GM23338 (cell line): ENCODE data around the gene LRP1B. TPM values are rescaled to one million over a fixed set of nuclear protein-coding genes. Genes with fewer than 3 reads are reported as not detected.

Experiments
- ATAC-seq: fragments of 200-7000 bp; cut with Tn5 transposase; 3 replicates; pipeline ENCODE4 v1.9.1; 2020
- DNase-seq: peaks from one replicate; pipeline ENCODE4 v3.0.0-alpha.2; 2015; ENCODE audit warnings: low spot score
- H2AFZ ChIP-seq: fragments of 200-600 bp; sonication (generic); 2 replicates; pipeline ENCODE4 v1.8.0; 2016; ENCODE audit warnings: antibody characterized with exemption, mild to moderate bottlenecking, moderate library complexity
- H3F3A ChIP-seq: fragments of 200-600 bp; sonication (generic); replicated peaks from 2 replicates; pipeline ENCODE4 v1.8.0; 2017; ENCODE audit warnings: antibody characterized with exemption, mixed run types, low read depth
- H3K27ac ChIP-seq: fragments of 200-600 bp; sonication (generic); 2 replicates; pipeline ENCODE4 v1.6.1; 2016; ENCODE audit warnings: low read depth
- H3K27me3 ChIP-seq: fragments of 200-600 bp; sonication (generic); 2 replicates; pipeline ENCODE4 v1.8.0; 2016; ENCODE audit warnings: mild to moderate bottlenecking, mixed run types, moderate library complexity; ENCODE audit not compliant: insufficient read depth
- H3K36me3 ChIP-seq: fragments of 200-600 bp; sonication (generic); 2 replicates; pipeline ENCODE4 v1.8.0; 2016; ENCODE audit warnings: mild to moderate bottlenecking; ENCODE audit not compliant: insufficient read depth
- H3K4me1 ChIP-seq: fragments of 200-600 bp; sonication (generic); 2 replicates; pipeline ENCODE4 v1.8.0; 2016; ENCODE audit warnings: mild to moderate bottlenecking, moderate library complexity; ENCODE audit not compliant: insufficient read depth
- H3K4me2 ChIP-seq: fragments of 200-600 bp; sonication (generic); 2 replicates; pipeline ENCODE4 v1.7.1; 2017; ENCODE audit warnings: mixed run types
- H3K4me3 ChIP-seq: fragments of 200-600 bp; sonication (generic); 2 replicates; pipeline ENCODE4 v1.6.1; 2016; ENCODE audit warnings: mixed run types
- H3K79me2 ChIP-seq: fragments of 200-600 bp; sonication (generic); replicated peaks from 2 replicates; pipeline ENCODE4 v1.8.0; 2017; ENCODE audit warnings: mild to moderate bottlenecking; ENCODE audit not compliant: insufficient read depth
- H3K9me2 ChIP-seq: fragments of 200-600 bp; sonication (generic); 2 replicates; pipeline ENCODE4 v1.8.0; 2017; ENCODE audit not compliant: insufficient read depth
- H4K20me1 ChIP-seq: fragments of 200-600 bp; sonication (generic); replicated peaks from 2 replicates; pipeline ENCODE4 v1.8.0; 2017; ENCODE audit warnings: mild to moderate bottlenecking; ENCODE audit not compliant: insufficient read depth
- H3K27ac Mint-ChIP-seq: 2 replicates; pipeline ENCODE4 v1.8.0; 2020; ENCODE audit warnings: inconsistent platforms, mild to moderate bottlenecking, moderate library complexity, mixed read lengths
- H3K27me3 Mint-ChIP-seq: 3 replicates; pipeline ENCODE4 v1.8.0; 2022; ENCODE audit warnings: low read depth, mild to moderate bottlenecking, moderate library complexity, mixed read lengths, inconsistent platforms; ENCODE audit not compliant: insufficient read depth, poor library complexity
- H3K36me3 Mint-ChIP-seq: 3 replicates; pipeline ENCODE4 v1.8.0; 2021; ENCODE audit warnings: low read depth, mild to moderate bottlenecking, inconsistent platforms, moderate library complexity, mixed read lengths
- H3K4me1 Mint-ChIP-seq: 3 replicates; pipeline ENCODE4 v1.8.0; 2020; ENCODE audit warnings: mild to moderate bottlenecking, inconsistent platforms, mixed read lengths
- H3K4me3 Mint-ChIP-seq: 3 replicates; pipeline ENCODE4 v1.8.0; 2021; ENCODE audit warnings: moderate library complexity, mild to moderate bottlenecking, inconsistent platforms, mixed read lengths
- H3K9me3 Mint-ChIP-seq: 3 replicates; pipeline ENCODE4 v1.8.0; 2020; ENCODE audit warnings: moderate library complexity, mild to moderate bottlenecking, inconsistent platforms, mixed read lengths
- CREB1 ChIP-seq: fragments of 250-450 bp; sonication (Bioruptor Pico); IDR thresholded peaks from 2 replicates; pipeline ENCODE4 v1.5.0; 2020; ENCODE audit warnings: low read depth, mild to moderate bottlenecking, moderate library complexity
- CTCF ChIP-seq, 2 experiments: fragments of 200-600 bp in 1 of 2; sonication (generic) in 1 of 2; conservative IDR thresholded peaks; 2 replicates each; pipeline versions ENCODE4 v1.5.1 to v1.6.1; 2016 to 2017; ENCODE audit warnings: antibody characterized with exemption in 2 of 2, low read depth in 2 of 2, mild to moderate bottlenecking in 2 of 2, moderate library complexity in 1 of 2
- ETS1 ChIP-seq: IDR thresholded peaks from 2 replicates; pipeline ENCODE4 v1.6.1; 2016; ENCODE audit warnings: antibody characterized with exemption
- EZH2 ChIP-seq: fragments of 200-600 bp; sonication (generic); IDR thresholded peaks from one replicate; pipeline ENCODE4 v1.8.0; 2017; ENCODE audit warnings: antibody characterized with exemption, mild to moderate bottlenecking, low read depth; ENCODE audit not compliant: unreplicated experiment
- EZH2phosphoT487 ChIP-seq: fragments of 200-600 bp; sonication (generic); IDR thresholded peaks from one replicate; pipeline ENCODE4 v1.8.1; 2018; ENCODE audit warnings: antibody characterized with exemption; ENCODE audit not compliant: unreplicated experiment
- JUNB ChIP-seq: IDR thresholded peaks from one replicate; pipeline ENCODE4 v1.6.1; 2016; ENCODE audit warnings: antibody characterized with exemption; ENCODE audit not compliant: unreplicated experiment
- NANOG ChIP-seq: IDR thresholded peaks from 2 replicates; pipeline ENCODE4 v1.6.1; 2016; ENCODE audit warnings: antibody characterized with exemption, borderline replicate concordance
- POLR2AphosphoS5 ChIP-seq: IDR thresholded peaks from 2 replicates; pipeline ENCODE4 v1.6.1; 2016; ENCODE audit warnings: antibody characterized with exemption, low read depth
- REST ChIP-seq: IDR thresholded peaks from one replicate; pipeline ENCODE4 v1.6.1; 2018; ENCODE audit warnings: antibody characterized with exemption; ENCODE audit not compliant: unreplicated experiment
- STAT1 ChIP-seq: IDR thresholded peaks from one replicate; pipeline ENCODE4 v1.6.1; 2016; ENCODE audit warnings: antibody characterized with exemption; ENCODE audit not compliant: unreplicated experiment
- ZNF114 ChIP-seq: fragments of 250-450 bp; sonication (Bioruptor Pico); IDR thresholded peaks from 2 replicates; pipeline ENCODE4 v1.5.0; 2020; ENCODE audit warnings: mild to moderate bottlenecking, moderate library complexity
- ZNF331 ChIP-seq: fragments of 250-450 bp; sonication (Bioruptor Pico); IDR thresholded peaks from 2 replicates; pipeline ENCODE4 v1.5.0; 2020; ENCODE audit warnings: low read depth, mild to moderate bottlenecking, moderate library complexity
- ZNF462 ChIP-seq: fragments of 250-450 bp; sonication (Bioruptor Pico); IDR thresholded peaks from 2 replicates; pipeline ENCODE4 v1.5.0; 2020; ENCODE audit warnings: mild to moderate bottlenecking, moderate library complexity
- polyA plus RNA-seq: library from polyadenylated mRNA; unstranded; fragments of >200 nt; fragmentation: Nextera tagmentation; extraction: Ambion mirVana; gene quantifications from 2 replicates; pipeline ENCODE4 v1.2.1, GENCODE V29; 2016
- total RNA-seq: library from RNA; depleted of rRNA; stranded (reverse); fragments of >200 nt; shearing (Covaris generic); gene quantifications from 2 replicates; pipeline ENCODE4 v1.2.3, GENCODE V29; 2014

LRP1B gene
- total and polyA plus RNA-seq, 2 experiments from 2014 or later, result 0.15 to 0.97 TPM

- TF ChIP-seq EZH2phosphoT487 (no peak), NANOG (no peak), CTCF (conservative IDR thresholded peaks at IDR 0.05; ENCODE audit: low read depth in 2 of 2) (no peak), REST (no peak), ETS1 (no peak), CREB1 (CRISPR knock-in tag) (no peak), POLR2AphosphoS5 (no peak), ZNF462 (CRISPR knock-in tag) (no peak), JUNB (no peak), ZNF331 (CRISPR knock-in tag) (no peak), ZNF114 (CRISPR knock-in tag) (no peak), EZH2 (no peak), STAT1 (no peak)
- no peak overlapping the region for H3K27ac Mint-ChIP-seq
- DNase-seq (no peak), ATAC-seq (no peak)
- peaks cover 7% of the 10 kb centered on the region; the same call in 2 of the 3 replicates for H3K4me1 Mint-ChIP-seq
- no peak overlapping the region for H3K4me3 ChIP-seq
- no peak overlapping the region for H3K4me3 Mint-ChIP-seq
- no peaks in the 10 kb centered on the region for H4K20me1 ChIP-seq
- peaks cover 9% of the 10 kb centered on the region for H3K4me1 ChIP-seq
- H3F3A ChIP-seq, result no peaks in the 10 kb centered on the region
- H3K27me3 Mint-ChIP-seq, result no peaks in the 10 kb centered on the region
- H3K4me2 ChIP-seq, result no peak overlapping the region
- H3K79me2 ChIP-seq, result no peaks in the 10 kb centered on the region
- H3K27ac ChIP-seq, result no peak overlapping the region
- no peaks in the 10 kb centered on the region for H3K36me3 ChIP-seq
- H3K36me3 Mint-ChIP-seq, result no peaks in the 10 kb centered on the region
- no peaks in the 10 kb centered on the region for H3K9me2 ChIP-seq
- no peak overlapping the region for H2AFZ ChIP-seq
- H3K9me3 Mint-ChIP-seq, result no peaks in the 10 kb centered on the region
- no peaks in the 10 kb centered on the region for H3K27me3 ChIP-seq
Observed at GRCh38 chr2:141038341-141038740, 1092.5 kb downstream of the LRP1B start.
